ENCODE data around the gene NLRC5. TPM values are rescaled to one million over a fixed set of nuclear protein-coding genes. Genes with fewer than 3 reads are reported as not detected.

The NLRC5 gene
- total RNA-seq, 1 donor from 2014 or later = not detected

DNA sequence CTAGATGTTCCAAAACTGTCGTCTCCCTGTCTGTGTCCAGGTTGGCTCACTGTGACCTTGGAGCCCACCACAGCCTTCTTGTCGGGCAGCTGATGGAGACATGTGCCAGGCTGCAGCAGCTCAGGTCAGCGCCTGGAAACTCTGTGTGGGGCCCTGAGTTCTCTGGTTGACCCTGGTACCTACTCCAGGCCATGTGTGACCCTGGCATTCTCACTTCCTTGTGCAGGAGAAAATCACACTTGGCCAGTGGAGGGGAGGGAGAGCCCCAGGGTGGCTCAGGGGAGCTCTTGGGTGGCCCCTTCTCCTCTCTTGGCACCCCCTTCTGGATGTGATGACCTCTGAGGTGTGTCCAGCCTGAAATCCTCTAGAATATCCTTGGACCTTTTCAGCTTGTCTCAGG, 78.0 kb downstream of the NLRC5 start:
- Mint-ChIP-seq H3K36me3 (no peaks in the 10 kb centered on the region), H3K27me3 (ENCODE audit: insufficient read depth, low read depth) (no peaks in the 10 kb centered on the region), H3K9me3 (no peaks in the 10 kb centered on the region), H3K4me1 (peaks cover 11% of the 10 kb centered on the region), H3K4me3 (no peak overlapping the region), H3K27ac (no peak overlapping the region)
- no peak overlapping the region for H3K4me3 ChIP-seq
- TF ChIP-seq EZH2 (IDR thresholded peaks at IDR 0.05) (no peak), EZH2phosphoT487 (IDR thresholded peaks at IDR 0.05) (no peak)
- TF ChIP-seq, protein P1, sequence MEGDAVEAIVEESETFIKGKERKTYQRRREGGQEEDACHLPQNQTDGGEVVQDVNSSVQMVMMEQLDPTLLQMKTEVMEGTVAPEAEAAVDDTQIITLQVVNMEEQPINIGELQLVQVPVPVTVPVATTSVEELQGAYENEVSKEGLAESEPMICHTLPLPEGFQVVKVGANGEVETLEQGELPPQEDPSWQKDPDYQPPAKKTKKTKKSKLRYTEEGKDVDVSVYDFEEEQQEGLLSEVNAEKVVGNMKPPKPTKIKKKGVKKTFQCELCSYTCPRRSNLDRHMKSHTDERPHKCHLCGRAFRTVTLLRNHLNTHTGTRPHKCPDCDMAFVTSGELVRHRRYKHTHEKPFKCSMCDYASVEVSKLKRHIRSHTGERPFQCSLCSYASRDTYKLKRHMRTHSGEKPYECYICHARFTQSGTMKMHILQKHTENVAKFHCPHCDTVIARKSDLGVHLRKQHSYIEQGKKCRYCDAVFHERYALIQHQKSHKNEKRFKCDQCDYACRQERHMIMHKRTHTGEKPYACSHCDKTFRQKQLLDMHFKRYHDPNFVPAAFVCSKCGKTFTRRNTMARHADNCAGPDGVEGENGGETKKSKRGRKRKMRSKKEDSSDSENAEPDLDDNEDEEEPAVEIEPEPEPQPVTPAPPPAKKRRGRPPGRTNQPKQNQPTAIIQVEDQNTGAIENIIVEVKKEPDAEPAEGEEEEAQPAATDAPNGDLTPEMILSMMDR (IDR thresholded peaks at IDR 0.05) = no peak
- no peaks in the 10 kb centered on the region for H3K36me3 ChIP-seq
- H3K27me3 ChIP-seq = no peaks in the 10 kb centered on the region
- H3K79me2 ChIP-seq (ENCODE audit: low read depth) = no peaks in the 10 kb centered on the region
- H3K27ac ChIP-seq = no peak overlapping the region
- H3F3A ChIP-seq (ENCODE audit: low read depth) = no peaks in the 10 kb centered on the region
- no peaks in the 10 kb centered on the region for H4K20me1 ChIP-seq (ENCODE audit: low read depth)
- no peaks in the 10 kb centered on the region for H3K9me3 ChIP-seq (ENCODE audit: low read depth)
- DNase-seq (ENCODE audit: low spot score) = no peak
- peaks cover 3% of the 10 kb centered on the region for H3K4me1 ChIP-seq
- H3K9ac ChIP-seq = no peak overlapping the region
- H3K4me2 ChIP-seq = no peak overlapping the region
- no peak overlapping the region for H2AFZ ChIP-seq (replicated peaks)

DNA sequence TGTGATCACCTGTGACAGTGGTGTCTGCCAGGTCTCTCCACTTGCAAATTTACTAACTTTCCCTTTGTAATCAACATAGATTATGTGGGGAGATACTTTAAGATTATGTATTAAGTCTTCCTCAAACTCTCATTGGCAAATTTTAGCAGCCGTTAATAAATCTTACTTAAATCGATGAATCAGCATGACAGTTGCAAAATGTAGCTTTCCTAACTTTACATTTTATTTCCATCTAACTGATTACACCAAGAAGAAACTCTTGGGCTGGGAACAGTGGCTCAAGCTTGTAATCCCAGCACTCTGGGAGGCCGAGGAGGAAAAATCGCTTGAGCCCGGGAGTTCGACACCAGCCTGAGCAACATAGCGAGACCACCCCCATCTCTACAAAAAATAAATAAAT, 79.7 kb downstream of the NLRC5 start:
- Histone ChIP-seq H3K4me3 (no peak overlapping the region), H3K9me3 (ENCODE audit: low read depth) (no peaks in the 10 kb centered on the region), H3K4me1 (peaks cover 9% of the 10 kb centered on the region), H3K27ac (no peak overlapping the region), H3K4me2 (no peak overlapping the region), H3K27me3 (no peaks in the 10 kb centered on the region), H3K36me3 (no peaks in the 10 kb centered on the region), H4K20me1 (ENCODE audit: low read depth) (no peaks in the 10 kb centered on the region), H3K79me2 (ENCODE audit: low read depth) (no peaks in the 10 kb centered on the region), H3F3A (ENCODE audit: low read depth) (no peaks in the 10 kb centered on the region), H3K9ac (no peak overlapping the region), H2AFZ (replicated peaks) (no peak overlapping the region)
- Mint-ChIP-seq H3K4me1 (peaks cover 15% of the 10 kb centered on the region), H3K27ac (no peak overlapping the region), H3K36me3 (no peaks in the 10 kb centered on the region), H3K9me3 (no peaks in the 10 kb centered on the region), H3K4me3 (no peak overlapping the region), H3K27me3 (ENCODE audit: insufficient read depth, low read depth) (no peaks in the 10 kb centered on the region)
- TF ChIP-seq EZH2phosphoT487 (IDR thresholded peaks at IDR 0.05) (no peak), EZH2 (IDR thresholded peaks at IDR 0.05) (no peak)
- TF ChIP-seq, protein P1 (IDR thresholded peaks at IDR 0.05) = no peak
- no peak for DNase-seq (ENCODE audit: low spot score)

DNA sequence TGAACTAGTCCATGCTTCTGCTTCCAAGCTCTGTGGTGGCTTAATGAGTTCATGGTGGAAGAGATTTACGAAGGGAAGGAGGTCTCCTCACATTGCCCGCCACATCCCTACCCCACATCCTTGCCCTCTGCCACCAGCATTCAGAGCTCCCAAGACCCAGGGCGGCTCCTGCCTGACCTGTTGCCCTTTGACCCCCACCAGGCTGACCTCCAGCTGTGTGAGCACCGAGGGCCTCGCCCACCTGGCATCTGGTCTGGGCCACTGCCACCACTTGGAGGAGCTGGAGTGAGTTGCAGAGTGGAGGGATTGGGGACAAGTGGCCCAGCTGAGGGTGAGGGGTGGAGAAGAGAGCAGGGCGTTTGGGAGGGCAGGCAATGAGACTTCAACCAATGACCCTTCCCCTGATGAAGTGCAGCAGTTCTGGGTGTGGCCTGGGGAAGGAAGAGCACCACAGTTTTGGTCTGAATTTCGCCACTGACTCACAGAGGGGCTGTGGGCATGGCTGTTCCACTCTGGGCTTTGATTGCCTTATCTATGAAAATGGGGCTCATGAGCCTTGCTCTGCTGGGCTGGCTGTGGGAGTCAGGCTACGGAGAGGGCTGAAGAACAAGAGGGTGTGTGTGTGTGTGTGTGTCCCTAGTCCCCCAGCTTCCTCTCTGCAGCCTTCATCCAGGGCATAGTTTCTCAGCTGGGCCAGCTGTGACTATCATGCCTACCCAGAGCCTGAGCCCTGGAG, 80.4 kb downstream of the NLRC5 start:
- H3K36me3 ChIP-seq = no peaks in the 10 kb centered on the region
- H3K9me3 Mint-ChIP-seq = no peaks in the 10 kb centered on the region
- H3F3A ChIP-seq (ENCODE audit: low read depth) = no peaks in the 10 kb centered on the region
- peaks cover 9% of the 10 kb centered on the region for H3K4me1 ChIP-seq
- H3K4me3 Mint-ChIP-seq = no peak overlapping the region
- no peak overlapping the region for H3K4me2 ChIP-seq
- H3K27ac Mint-ChIP-seq = no peak overlapping the region
- H3K4me3 ChIP-seq = no peak overlapping the region
- peaks cover 15% of the 10 kb centered on the region for H3K4me1 Mint-ChIP-seq
- H3K27me3 Mint-ChIP-seq (ENCODE audit: insufficient read depth, low read depth) = no peaks in the 10 kb centered on the region
- H3K27me3 ChIP-seq = no peaks in the 10 kb centered on the region
- H3K79me2 ChIP-seq (ENCODE audit: low read depth) = no peaks in the 10 kb centered on the region
- no peak overlapping the region for H3K27ac ChIP-seq
- no peak for DNase-seq (ENCODE audit: low spot score)
- H3K9me3 ChIP-seq (ENCODE audit: low read depth) = no peaks in the 10 kb centered on the region
- no peak overlapping the region for H2AFZ ChIP-seq (replicated peaks)
- no peaks in the 10 kb centered on the region for H4K20me1 ChIP-seq (ENCODE audit: low read depth)
- TF ChIP-seq, protein P1 (IDR thresholded peaks at IDR 0.05) = no peak
- TF ChIP-seq EZH2phosphoT487 (IDR thresholded peaks at IDR 0.05) (no peak), EZH2 (IDR thresholded peaks at IDR 0.05) (no peak)
- no peaks in the 10 kb centered on the region for H3K36me3 Mint-ChIP-seq
- H3K9ac ChIP-seq = no peak overlapping the region

Data from neural progenitor cell (in vitro differentiated cells).